GM12801 (cell line): Measurements from ENCODE around the gene MIAT.

ENCODE experiments used
- CTCF ChIP-seq: IDR thresholded peaks from one replicate; pipeline ENCODE4 v1.5.1; 2011; ENCODE audit warnings: control low read depth; ENCODE audit not compliant: insufficient read length; ENCODE audit errors: extremely low read depth

The MIAT gene

GRCh38 chr22:26690654-26691376 lies 33.4 kb downstream of the MIAT start:
- no peak for TF ChIP-seq CTCF

GRCh38 chr22:26691377-26691716 lies 34.0 kb downstream of the MIAT start:
- TF ChIP-seq CTCF, result no peak

GRCh38 chr22:26692215-26692614 lies 34.8 kb downstream of the MIAT start:
- no peak for TF ChIP-seq CTCF

- TF ChIP-seq CTCF, result no peak
Measured at GRCh38 chr22:26697151-26697550, 39.8 kb downstream of the MIAT start.

- TF ChIP-seq CTCF, result no peak
Measured at GRCh38 chr22:26700462-26700861, 43.1 kb downstream of the MIAT start.

GRCh38 chr22:26700886-26701285 lies 43.5 kb downstream of the MIAT start:
- no peak for TF ChIP-seq CTCF

GRCh38 chr22:26701323-26701722 lies 43.9 kb downstream of the MIAT start:
- no peak for TF ChIP-seq CTCF
